Skeletal muscle cell (primary cell): ENCODE data around the gene TPD52L3.
A peak's percentile ranks its signal among the peaks of the same experiment; 100 is the strongest.

ENCODE experiments used
- DNase-seq: peaks from one replicate; pipeline ENCODE4 v3.0.0-alpha.2; 2010; ENCODE audit warnings: low read depth
- H3K4me3 ChIP-seq: 2 replicates; pipeline ENCODE4 v1.5.1; 2011; ENCODE audit warnings: low read depth, mild to moderate bottlenecking, control low read depth, low read length, moderate library complexity

Gene TPD52L3

DNA sequence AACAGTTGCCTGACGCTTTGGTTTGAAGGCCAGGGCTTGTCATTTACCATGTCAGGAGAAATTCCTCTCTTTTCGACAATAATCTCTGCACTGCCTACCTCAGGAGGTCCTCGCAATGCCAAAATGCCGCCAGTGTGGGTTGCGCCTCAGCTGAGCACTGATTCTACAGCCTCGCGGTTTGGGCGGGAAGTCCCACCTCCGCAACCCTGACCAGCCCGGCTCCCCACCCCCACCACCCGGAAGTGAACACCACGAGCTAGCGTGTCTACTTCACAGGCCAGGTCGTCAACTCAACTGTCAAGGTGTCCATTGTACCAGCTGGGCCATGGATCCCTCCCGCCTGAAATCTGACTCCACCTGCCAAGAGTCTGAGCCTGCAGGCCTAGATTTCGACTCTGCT, at the start of gene TPD52L3:
Gene TPD52L3 (plus strand): TSS at position 273 of the 400 bp plus-strand sequence. CDS start 221 bp downstream, outside the sequence.
- no peak for DNase-seq
- H3K4me3 ChIP-seq, result no peak within 1 kb of the TSS

GRCh38 chr9:6301858-6302257, 26.3 kb upstream of the TPD52L3 start:
- DNase-seq, result no peak
- no peak overlapping the region for H3K4me3 ChIP-seq

- H3K4me3 ChIP-seq, result no peak overlapping the region
- no peak for DNase-seq
These were observed 25.8 kb upstream of the TPD52L3 start for GRCh38 chr9:6302417-6302816.

- no peak for DNase-seq
- H3K4me3 ChIP-seq, result no peak overlapping the region
These were observed 23.9 kb upstream of the TPD52L3 start for GRCh38 chr9:6304232-6304631.

- no peak for DNase-seq
- H3K4me3 ChIP-seq, result no peak overlapping the region
These were observed 22.1 kb upstream of the TPD52L3 start for GRCh38 chr9:6305954-6306563.

DNA sequence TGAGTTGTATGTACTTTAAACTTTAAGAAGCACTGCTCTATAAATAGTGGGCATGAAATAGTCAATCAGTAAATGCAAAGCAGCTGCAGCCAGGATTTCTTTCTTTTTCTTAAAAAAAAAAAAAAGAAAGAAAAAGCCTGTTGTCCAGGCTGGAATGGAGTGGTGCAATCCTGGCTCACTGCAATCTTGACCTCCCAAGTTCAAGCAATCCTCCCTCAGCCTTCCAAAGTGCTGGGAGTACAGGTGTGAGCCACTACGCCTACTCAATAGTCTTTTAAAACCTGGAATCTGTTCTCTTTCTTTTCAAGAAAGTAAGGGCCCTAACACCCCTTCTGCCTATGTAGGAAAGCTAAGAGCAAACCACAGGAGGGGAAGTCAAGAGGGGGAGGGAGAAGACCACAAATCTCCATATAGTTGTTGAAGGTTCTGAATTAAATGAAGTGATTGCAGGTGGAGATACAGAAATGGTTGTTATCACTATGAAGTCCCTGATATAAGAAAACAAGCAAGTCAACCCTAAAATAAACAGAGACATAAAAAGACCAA, 20.6 kb upstream of the TPD52L3 start:
- no peak for DNase-seq
- H3K4me3 ChIP-seq, result no peak overlapping the region

- H3K4me3 ChIP-seq, result no peak overlapping the region
These were observed 2.9 kb downstream of the TPD52L3 start for GRCh38 chr9:6330958-6331634.

DNA sequence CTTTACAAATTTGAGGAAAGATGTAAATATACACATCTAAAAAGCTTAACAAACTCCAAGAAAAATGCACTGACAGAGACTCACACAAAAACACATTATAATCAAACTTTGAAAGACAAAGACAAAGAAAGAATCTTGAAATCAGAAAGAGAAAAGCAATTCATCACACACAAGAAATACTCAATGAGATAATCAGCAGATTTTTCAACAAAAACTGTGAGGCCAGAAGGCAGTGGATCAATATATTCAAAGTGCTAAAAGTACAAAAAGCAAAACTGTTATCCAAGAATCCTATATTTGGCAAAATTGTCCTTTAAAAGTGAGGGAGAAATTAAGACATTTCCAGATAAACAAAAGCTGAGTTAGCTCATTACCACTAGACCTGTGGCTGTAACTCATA, 6.1 kb downstream of the TPD52L3 start:
- no peak overlapping the region for H3K4me3 ChIP-seq
- no peak for DNase-seq

More at GRCh38 chr9:6330958-6331634, 2.9 kb downstream of the TPD52L3 start:
- DNase-seq, result no peak

DNA sequence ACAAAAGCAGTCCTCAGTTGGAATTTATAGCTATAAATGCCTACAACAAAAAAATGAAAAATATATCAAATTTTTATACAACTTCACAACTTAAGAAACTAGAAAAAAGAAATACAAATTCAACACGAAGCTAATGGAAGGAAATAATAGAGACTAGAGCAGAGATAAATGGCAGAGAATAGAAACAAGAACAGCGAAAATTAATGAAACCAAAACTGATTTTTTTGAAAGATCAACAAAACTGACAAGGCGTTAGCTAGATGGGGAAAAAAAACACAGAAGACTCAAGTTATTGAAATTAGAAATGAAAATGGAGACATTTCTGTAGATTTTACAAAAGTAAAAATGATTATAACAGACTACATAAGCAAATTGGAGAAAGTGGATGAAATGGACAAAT, 20.6 kb downstream of the TPD52L3 start:
- no peak overlapping the region for H3K4me3 ChIP-seq
- DNase-seq, result no peak

GRCh38 chr9:6351737-6352136, 23.6 kb downstream of the TPD52L3 start:
- H3K4me3 ChIP-seq, result no peak overlapping the region
- DNase-seq, result no peak

GRCh38 chr9:6354072-6354686, 26.0 kb downstream of the TPD52L3 start:
- DNase-seq, result peak; percentile 31
- H3K4me3 ChIP-seq, result no peak overlapping the region

DNA sequence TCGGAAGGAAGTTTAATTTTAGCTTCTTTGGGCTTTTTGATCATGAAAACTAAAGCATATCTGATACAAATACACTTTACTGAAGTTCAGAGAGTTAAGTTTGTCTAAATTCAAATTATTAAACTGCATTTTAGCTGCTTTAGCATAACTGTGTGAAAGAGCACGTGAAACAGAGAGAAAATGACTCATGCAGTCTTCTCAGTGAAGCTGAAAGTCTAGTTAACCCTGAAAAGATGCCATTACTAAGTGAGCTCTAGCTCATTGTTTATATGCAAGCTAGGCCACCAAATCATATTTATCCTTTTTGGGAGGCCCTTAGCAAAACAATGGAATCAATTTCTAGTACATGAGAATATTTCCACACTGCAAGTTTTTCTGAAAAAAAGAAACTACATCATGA, 27.6 kb downstream of the TPD52L3 start:
- no peak overlapping the region for H3K4me3 ChIP-seq
- DNase-seq, result peak; percentile 22

GRCh38 chr9:6356441-6356840, 28.3 kb downstream of the TPD52L3 start:
- no peak for DNase-seq
- no peak overlapping the region for H3K4me3 ChIP-seq

DNA sequence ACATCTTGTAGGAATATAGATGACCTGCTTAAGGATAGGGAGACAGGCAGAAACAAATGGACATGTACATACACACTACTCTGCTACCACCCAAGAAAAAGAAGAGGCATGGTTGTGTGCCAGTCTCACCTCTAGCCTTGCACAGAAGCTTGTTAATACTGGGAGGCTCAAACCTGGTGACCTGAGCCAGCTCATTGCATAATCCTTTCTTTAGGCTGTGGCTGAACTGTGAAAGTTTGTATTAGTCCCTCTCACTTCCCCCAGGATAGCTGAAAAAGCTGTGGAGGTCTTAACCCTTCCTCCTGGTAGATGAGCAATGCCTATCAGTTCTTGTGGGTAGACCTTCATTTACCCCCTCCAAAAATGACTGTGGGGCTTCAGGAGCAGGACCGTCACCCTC, 28.7 kb downstream of the TPD52L3 start:
- H3K4me3 ChIP-seq, result no peak overlapping the region
- DNase-seq, result no peak

DNA sequence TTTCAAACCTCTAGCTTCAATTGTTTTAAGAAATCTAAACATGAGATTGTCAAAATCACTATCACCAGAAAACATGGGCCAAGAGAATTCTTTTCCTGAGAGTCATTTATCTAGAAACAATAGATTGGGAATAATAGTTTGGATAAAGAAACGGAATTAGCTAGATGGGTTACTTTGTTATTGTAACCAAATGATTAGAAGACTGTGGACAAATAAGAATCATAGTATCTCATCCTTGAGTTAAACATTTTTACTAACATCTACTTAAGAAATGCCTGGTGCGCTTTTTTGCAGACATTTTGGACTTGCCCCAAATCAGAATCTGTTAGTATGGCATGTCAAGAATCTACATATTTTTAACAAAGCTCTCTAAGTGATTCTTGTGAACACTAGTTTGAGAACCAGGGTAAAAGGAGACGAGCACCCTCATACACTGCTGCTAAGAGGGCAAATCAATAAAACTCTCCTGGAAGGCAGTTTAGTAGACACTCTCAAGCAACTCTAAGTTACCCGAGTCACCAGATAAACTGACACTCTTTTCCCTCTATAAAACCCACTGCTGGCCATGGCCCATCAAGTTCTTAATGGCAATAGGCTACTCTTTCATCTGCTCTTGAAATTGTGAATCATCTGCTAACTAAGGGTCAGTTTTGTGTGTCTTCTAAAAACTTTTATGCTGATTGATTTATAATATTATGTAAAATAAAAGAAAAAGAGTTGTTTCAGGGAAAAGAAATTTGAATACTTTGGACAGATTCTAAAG, 39.1 kb downstream of the TPD52L3 start:
- no peak for DNase-seq

DNA sequence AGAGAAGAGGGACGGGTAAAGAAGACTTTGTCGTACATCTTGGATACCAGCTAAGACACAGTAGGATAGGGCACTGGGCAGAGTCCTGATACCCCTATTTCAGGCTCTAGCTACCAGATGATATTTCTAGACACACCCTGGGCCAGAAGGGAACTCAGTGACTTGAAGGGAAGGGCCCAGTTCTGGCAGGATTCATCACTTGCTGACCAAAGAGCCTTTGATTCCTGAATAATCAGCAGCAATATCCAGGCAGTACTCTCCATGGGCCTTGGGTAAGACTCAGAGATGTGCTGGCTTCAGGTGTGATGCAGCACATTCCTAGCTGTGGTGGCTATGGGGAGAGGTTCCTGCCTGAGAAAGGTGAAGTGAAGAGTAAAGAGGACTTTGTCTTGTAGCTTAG, 40.7 kb downstream of the TPD52L3 start:
- no peak for DNase-seq
- no peak overlapping the region for H3K4me3 ChIP-seq

More for the DNA sequence above, 39.1 kb downstream of the TPD52L3 start:
- H3K4me3 ChIP-seq, result no peak overlapping the region
